ENCODE results near the gene PRKN. TPM values are rescaled to one million over a fixed set of nuclear protein-coding genes. Genes with fewer than 3 reads are reported as not detected.

Gene PRKN
- total RNA-seq, 1 donor from 2014 or later, result 0.79 TPM

- DNase-seq (ENCODE audit: low read depth) (no peak), FAIRE-seq (peak; percentile 52)
- Histone ChIP-seq H3K36me3 (ENCODE audit: control insufficient read depth, insufficient read depth, low read length) (no peaks in the 10 kb centered on the region), H3K4me3 (ENCODE audit: low read depth, low read length) (no peak overlapping the region), H3K27me3 (ENCODE audit: control insufficient read depth, insufficient read depth, low read length) (no peaks in the 10 kb centered on the region)
- no peak for TF ChIP-seq CTCF (IDR thresholded peaks at IDR 0.05; ENCODE audit: insufficient read depth, low read length, severe bottlenecking)
Measured at GRCh38 chr6:161798844-161799394, 928.6 kb downstream of the PRKN start.

GRCh38 chr6:161796681-161797080 lies 930.9 kb downstream of the PRKN start:
- FAIRE-seq (no peak), DNase-seq (ENCODE audit: low read depth) (no peak)
- Histone ChIP-seq H3K27me3 (ENCODE audit: control insufficient read depth, insufficient read depth, low read length) (no peaks in the 10 kb centered on the region), H3K36me3 (ENCODE audit: control insufficient read depth, insufficient read depth, low read length) (no peaks in the 10 kb centered on the region), H3K4me3 (ENCODE audit: low read depth, low read length) (no peak overlapping the region)
- no peak for TF ChIP-seq CTCF (IDR thresholded peaks at IDR 0.05; ENCODE audit: insufficient read depth, low read length, severe bottlenecking)

GRCh38 chr6:161792851-161793493 lies 934.6 kb downstream of the PRKN start:
- DNase-seq (ENCODE audit: low read depth) (no peak), FAIRE-seq (no peak)
- Histone ChIP-seq H3K36me3 (ENCODE audit: control insufficient read depth, insufficient read depth, low read length) (no peaks in the 10 kb centered on the region), H3K27me3 (ENCODE audit: control insufficient read depth, insufficient read depth, low read length) (no peaks in the 10 kb centered on the region), H3K4me3 (ENCODE audit: low read depth, low read length) (no peak overlapping the region)
- no peak for TF ChIP-seq CTCF (IDR thresholded peaks at IDR 0.05; ENCODE audit: insufficient read depth, low read length, severe bottlenecking)

- no peak overlapping the region for H3K4me3 ChIP-seq (ENCODE audit: low read depth, low read length)
- no peak for FAIRE-seq
- DNase-seq (ENCODE audit: low read depth), result peak; percentile 40
- H3K36me3 ChIP-seq (ENCODE audit: control insufficient read depth, insufficient read depth, low read length), result no peaks in the 10 kb centered on the region
- no peak for TF ChIP-seq CTCF (IDR thresholded peaks at IDR 0.05; ENCODE audit: insufficient read depth, low read length, severe bottlenecking)
- H3K27me3 ChIP-seq (ENCODE audit: control insufficient read depth, insufficient read depth, low read length), result no peaks in the 10 kb centered on the region
Measured at GRCh38 chr6:161788531-161788930, 939.0 kb downstream of the PRKN start.

- DNase-seq (ENCODE audit: low read depth) (no peak), FAIRE-seq (no peak)
- Histone ChIP-seq H3K36me3 (ENCODE audit: control insufficient read depth, insufficient read depth, low read length) (no peaks in the 10 kb centered on the region), H3K4me3 (ENCODE audit: low read depth, low read length) (no peak overlapping the region), H3K27me3 (ENCODE audit: control insufficient read depth, insufficient read depth, low read length) (no peaks in the 10 kb centered on the region)
- TF ChIP-seq CTCF (IDR thresholded peaks at IDR 0.05; ENCODE audit: insufficient read depth, low read length, severe bottlenecking), result no peak
Measured at GRCh38 chr6:161772176-161772575, 955.4 kb downstream of the PRKN start.

- no peak for TF ChIP-seq CTCF (IDR thresholded peaks at IDR 0.05; ENCODE audit: insufficient read depth, low read length, severe bottlenecking)
- DNase-seq (ENCODE audit: low read depth), result no peak
- Histone ChIP-seq H3K36me3 (ENCODE audit: control insufficient read depth, insufficient read depth, low read length) (no peaks in the 10 kb centered on the region), H3K27me3 (ENCODE audit: control insufficient read depth, insufficient read depth, low read length) (no peaks in the 10 kb centered on the region), H3K4me3 (ENCODE audit: low read depth, low read length) (no peak overlapping the region)
- FAIRE-seq, result no peak
Measured at GRCh38 chr6:161761966-161762365, 965.6 kb downstream of the PRKN start.

Data from bronchial epithelial cell (primary cell).